ENCODE results near the gene WLS.

The WLS gene

GRCh38 chr1:68217618-68218017 is 14.7 kb downstream of the WLS start:
- no peak for TF ChIP-seq CTCF (conservative IDR thresholded peaks at IDR 0.05)
- TF ChIP-seq ZFX (IDR thresholded peaks at IDR 0.05) = no peak
- no peak overlapping the region for H3K27ac ChIP-seq

GRCh38 chr1:68217060-68217554 is 15.2 kb downstream of the WLS start:
- TF ChIP-seq CTCF (conservative IDR thresholded peaks at IDR 0.05) = no peak
- no peak for TF ChIP-seq ZFX (IDR thresholded peaks at IDR 0.05)
- H3K27ac ChIP-seq = no peak overlapping the region

GRCh38 chr1:68216089-68216772 is 16.1 kb downstream of the WLS start:
- TF ChIP-seq ZFX (IDR thresholded peaks at IDR 0.05) = no peak
- no peak for TF ChIP-seq CTCF (conservative IDR thresholded peaks at IDR 0.05)
- no peak overlapping the region for H3K27ac ChIP-seq

GRCh38 chr1:68213843-68214242 is 18.5 kb downstream of the WLS start:
- TF ChIP-seq CTCF (conservative IDR thresholded peaks at IDR 0.05) (no peak), ZFX (IDR thresholded peaks at IDR 0.05) (no peak)
- H3K27ac ChIP-seq = peak overlapping the region; percentile 48

- TF ChIP-seq ZFX (IDR thresholded peaks at IDR 0.05) (no peak), CTCF (conservative IDR thresholded peaks at IDR 0.05) (no peak)
- H3K27ac ChIP-seq = no peak overlapping the region
These were observed 20.5 kb downstream of the WLS start for GRCh38 chr1:68211761-68212380.

GRCh38 chr1:68210829-68211228 is 21.5 kb downstream of the WLS start:
- TF ChIP-seq CTCF (conservative IDR thresholded peaks at IDR 0.05) (no peak), ZFX (IDR thresholded peaks at IDR 0.05) (no peak)
- no peak overlapping the region for H3K27ac ChIP-seq

- H3K27ac ChIP-seq = no peak overlapping the region
- no peak for TF ChIP-seq ZFX (IDR thresholded peaks at IDR 0.05)
- TF ChIP-seq CTCF (conservative IDR thresholded peaks at IDR 0.05) = no peak
These were observed 22.3 kb downstream of the WLS start for GRCh38 chr1:68210027-68210426.
